ENCODE results near the gene PIK3CD. TPM values are rescaled to one million over a fixed set of nuclear protein-coding genes. Genes with fewer than 3 reads are reported as not detected.

PIK3CD gene
- total RNA-seq, 1 experiment from 2014 or later: 23.1 TPM

DNA sequence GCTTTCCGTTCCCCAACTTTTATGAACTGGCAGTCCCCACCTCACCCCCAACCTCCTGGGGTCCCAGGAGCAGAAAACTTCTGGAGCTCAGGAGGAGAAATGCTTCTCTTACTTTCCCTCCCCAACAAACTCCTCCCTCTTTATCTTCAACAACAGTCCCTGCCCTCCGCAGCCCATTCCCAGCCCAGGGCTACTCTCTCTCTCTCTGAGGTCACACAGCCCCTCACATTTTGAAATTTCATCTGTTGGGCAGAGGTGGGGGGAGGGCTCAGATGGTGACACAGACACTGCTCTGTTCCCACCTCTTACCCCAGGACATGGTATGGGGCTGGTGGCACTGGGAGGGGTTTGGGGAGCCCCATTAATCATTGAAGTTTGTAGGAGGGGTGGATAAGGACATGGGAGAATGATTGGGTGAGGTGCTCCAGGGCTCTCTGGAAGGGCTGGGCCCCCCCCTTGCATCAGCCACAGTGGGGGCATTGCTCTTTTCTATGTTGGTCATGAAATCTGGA, 6.0 kb downstream of the PIK3CD start (continued):
- TF ChIP-seq, protein P1, sequence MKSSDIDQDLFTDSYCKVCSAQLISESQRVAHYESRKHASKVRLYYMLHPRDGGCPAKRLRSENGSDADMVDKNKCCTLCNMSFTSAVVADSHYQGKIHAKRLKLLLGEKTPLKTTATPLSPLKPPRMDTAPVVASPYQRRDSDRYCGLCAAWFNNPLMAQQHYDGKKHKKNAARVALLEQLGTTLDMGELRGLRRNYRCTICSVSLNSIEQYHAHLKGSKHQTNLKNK (CRISPR knock-in tag; IDR thresholded peaks at IDR 0.05): no peak
- TF ChIP-seq, protein P2, sequence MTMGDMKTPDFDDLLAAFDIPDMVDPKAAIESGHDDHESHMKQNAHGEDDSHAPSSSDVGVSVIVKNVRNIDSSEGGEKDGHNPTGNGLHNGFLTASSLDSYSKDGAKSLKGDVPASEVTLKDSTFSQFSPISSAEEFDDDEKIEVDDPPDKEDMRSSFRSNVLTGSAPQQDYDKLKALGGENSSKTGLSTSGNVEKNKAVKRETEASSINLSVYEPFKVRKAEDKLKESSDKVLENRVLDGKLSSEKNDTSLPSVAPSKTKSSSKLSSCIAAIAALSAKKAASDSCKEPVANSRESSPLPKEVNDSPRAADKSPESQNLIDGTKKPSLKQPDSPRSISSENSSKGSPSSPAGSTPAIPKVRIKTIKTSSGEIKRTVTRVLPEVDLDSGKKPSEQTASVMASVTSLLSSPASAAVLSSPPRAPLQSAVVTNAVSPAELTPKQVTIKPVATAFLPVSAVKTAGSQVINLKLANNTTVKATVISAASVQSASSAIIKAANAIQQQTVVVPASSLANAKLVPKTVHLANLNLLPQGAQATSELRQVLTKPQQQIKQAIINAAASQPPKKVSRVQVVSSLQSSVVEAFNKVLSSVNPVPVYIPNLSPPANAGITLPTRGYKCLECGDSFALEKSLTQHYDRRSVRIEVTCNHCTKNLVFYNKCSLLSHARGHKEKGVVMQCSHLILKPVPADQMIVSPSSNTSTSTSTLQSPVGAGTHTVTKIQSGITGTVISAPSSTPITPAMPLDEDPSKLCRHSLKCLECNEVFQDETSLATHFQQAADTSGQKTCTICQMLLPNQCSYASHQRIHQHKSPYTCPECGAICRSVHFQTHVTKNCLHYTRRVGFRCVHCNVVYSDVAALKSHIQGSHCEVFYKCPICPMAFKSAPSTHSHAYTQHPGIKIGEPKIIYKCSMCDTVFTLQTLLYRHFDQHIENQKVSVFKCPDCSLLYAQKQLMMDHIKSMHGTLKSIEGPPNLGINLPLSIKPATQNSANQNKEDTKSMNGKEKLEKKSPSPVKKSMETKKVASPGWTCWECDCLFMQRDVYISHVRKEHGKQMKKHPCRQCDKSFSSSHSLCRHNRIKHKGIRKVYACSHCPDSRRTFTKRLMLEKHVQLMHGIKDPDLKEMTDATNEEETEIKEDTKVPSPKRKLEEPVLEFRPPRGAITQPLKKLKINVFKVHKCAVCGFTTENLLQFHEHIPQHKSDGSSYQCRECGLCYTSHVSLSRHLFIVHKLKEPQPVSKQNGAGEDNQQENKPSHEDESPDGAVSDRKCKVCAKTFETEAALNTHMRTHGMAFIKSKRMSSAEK (CRISPR knock-in tag; IDR thresholded peaks at IDR 0.05; ENCODE audit: borderline replicate concordance): no peak
- no peak for TF ChIP-seq PRRX2 (CRISPR knock-in tag; IDR thresholded peaks at IDR 0.05)

DNA sequence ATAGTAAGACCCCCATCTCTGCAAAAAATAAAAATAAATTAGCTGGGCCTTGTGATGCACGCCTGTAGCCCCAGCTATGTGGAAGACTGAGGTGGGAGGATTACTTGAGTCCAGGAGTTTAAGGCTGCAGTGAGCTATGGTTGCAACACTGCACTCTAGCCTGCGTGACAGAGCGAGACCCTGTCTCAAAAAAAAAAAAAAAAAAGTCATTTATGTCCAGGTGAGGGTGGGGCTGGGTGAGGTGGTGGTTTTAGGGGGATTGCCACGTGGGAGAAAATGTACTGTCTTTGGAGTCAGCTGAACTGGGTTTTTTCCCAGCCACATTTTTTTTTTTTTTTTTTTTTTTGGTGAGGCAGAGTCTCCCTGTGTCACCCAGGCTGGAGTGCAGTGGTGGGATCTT, 6.7 kb downstream of the PIK3CD start:
- POLR2A ChIA-PET: interaction anchor here (0.6 kb wide), 1 partner anchor 969 kb away, joined by 4 read pairs; no protein-coding TSS in a partner anchor
- Mint-ChIP-seq H3K36me3 (no peaks in the 10 kb centered on the region), H3K27ac (no peak overlapping the region), H3K27me3 (ENCODE audit: low read depth) (peaks cover 18% of the 10 kb centered on the region), H3K4me1 (peaks cover 6% of the 10 kb centered on the region), H3K9me3 (no peaks in the 10 kb centered on the region), H3K4me3 (no peak overlapping the region)
- TF ChIP-seq, protein P3, sequence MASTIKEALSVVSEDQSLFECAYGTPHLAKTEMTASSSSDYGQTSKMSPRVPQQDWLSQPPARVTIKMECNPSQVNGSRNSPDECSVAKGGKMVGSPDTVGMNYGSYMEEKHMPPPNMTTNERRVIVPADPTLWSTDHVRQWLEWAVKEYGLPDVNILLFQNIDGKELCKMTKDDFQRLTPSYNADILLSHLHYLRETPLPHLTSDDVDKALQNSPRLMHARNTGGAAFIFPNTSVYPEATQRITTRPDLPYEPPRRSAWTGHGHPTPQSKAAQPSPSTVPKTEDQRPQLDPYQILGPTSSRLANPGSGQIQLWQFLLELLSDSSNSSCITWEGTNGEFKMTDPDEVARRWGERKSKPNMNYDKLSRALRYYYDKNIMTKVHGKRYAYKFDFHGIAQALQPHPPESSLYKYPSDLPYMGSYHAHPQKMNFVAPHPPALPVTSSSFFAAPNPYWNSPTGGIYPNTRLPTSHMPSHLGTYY (CRISPR knock-in tag; IDR thresholded peaks at IDR 0.05): no peak
- TF ChIP-seq, protein P4, sequence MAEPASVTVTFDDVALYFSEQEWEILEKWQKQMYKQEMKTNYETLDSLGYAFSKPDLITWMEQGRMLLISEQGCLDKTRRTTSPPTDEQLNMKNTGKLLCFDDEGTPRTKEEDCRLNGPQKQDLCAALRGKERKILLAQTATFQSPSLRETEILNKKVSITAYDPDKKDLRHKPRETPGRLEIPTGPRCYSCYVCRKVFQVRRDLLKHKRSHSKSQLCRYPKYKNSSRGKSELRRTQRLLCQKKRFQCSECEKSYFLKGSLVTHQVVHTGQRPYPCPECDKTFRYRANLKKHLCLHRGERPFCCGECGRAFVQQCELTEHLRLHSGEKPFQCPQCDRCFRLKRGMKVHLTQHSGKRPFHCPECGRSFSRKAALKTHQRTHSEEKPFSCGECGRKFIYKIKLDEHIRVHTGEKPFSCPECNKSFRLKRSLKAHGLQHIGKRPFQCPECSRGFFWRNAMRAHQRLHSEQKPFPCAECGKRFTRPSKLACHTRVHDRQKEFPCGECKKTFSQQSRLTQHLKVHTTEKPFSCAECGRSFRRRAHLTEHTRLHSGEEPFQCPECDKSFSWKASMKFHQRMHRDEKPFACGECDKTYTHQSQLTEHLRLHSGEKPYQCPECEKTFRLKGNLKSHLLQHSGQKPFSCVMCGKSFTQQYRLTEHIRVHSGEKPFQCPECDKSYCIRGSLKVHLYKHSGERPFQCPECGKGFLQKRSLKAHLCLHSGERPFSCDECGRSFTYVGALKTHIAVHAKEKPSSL (CRISPR knock-in tag; conservative IDR thresholded peaks at IDR 0.05): no peak
- TF ChIP-seq, protein P2 (CRISPR knock-in tag; IDR thresholded peaks at IDR 0.05; ENCODE audit: borderline replicate concordance): no peak
- TF ChIP-seq, protein P5, sequence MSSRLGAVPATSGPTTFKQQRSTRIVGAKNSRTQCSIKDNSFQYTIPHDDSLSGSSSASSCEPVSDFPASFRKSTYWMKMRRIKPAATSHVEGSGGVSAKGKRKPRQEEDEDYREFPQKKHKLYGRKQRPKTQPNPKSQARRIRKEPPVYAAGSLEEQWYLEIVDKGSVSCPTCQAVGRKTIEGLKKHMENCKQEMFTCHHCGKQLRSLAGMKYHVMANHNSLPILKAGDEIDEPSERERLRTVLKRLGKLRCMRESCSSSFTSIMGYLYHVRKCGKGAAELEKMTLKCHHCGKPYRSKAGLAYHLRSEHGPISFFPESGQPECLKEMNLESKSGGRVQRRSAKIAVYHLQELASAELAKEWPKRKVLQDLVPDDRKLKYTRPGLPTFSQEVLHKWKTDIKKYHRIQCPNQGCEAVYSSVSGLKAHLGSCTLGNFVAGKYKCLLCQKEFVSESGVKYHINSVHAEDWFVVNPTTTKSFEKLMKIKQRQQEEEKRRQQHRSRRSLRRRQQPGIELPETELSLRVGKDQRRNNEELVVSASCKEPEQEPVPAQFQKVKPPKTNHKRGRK (CRISPR knock-in tag; IDR thresholded peaks at IDR 0.05; ENCODE audit: borderline replicate concordance): no peak
- TF ChIP-seq, protein P1 (CRISPR knock-in tag; IDR thresholded peaks at IDR 0.05): no peak
- no peak for TF ChIP-seq SMAD3 (CRISPR knock-in tag; IDR thresholded peaks at IDR 0.05; ENCODE audit: borderline replicate concordance)
- TF ChIP-seq FOXJ3 (CRISPR knock-in tag; IDR thresholded peaks at IDR 0.05; ENCODE audit: borderline replicate concordance): no peak
- TF ChIP-seq, protein P6, sequence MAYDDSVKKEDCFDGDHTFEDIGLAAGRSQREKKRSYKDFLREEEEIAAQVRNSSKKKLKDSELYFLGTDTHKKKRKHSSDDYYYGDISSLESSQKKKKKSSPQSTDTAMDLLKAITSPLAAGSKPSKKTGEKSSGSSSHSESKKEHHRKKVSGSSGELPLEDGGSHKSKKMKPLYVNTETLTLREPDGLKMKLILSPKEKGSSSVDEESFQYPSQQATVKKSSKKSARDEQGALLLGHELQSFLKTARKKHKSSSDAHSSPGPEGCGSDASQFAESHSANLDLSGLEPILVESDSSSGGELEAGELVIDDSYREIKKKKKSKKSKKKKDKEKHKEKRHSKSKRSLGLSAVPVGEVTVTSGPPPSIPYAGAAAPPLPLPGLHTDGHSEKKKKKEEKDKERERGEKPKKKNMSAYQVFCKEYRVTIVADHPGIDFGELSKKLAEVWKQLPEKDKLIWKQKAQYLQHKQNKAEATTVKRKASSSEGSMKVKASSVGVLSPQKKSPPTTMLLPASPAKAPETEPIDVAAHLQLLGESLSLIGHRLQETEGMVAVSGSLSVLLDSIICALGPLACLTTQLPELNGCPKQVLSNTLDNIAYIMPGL (CRISPR knock-in tag; IDR thresholded peaks at IDR 0.05): no peak
- TF ChIP-seq, protein P7, sequence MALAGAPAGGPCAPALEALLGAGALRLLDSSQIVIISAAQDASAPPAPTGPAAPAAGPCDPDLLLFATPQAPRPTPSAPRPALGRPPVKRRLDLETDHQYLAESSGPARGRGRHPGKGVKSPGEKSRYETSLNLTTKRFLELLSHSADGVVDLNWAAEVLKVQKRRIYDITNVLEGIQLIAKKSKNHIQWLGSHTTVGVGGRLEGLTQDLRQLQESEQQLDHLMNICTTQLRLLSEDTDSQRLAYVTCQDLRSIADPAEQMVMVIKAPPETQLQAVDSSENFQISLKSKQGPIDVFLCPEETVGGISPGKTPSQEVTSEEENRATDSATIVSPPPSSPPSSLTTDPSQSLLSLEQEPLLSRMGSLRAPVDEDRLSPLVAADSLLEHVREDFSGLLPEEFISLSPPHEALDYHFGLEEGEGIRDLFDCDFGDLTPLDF (CRISPR knock-in tag; IDR thresholded peaks at IDR 0.05): no peak
- DNase-seq (ENCODE audit: low spot score) (no peak), ATAC-seq (no peak)
- CTCF ChIA-PET: interaction anchor here (0.5 to 1.6 kb wide), 3 partner anchors 21 to 63 kb away, joined by 3 to 7 read pairs (median 3); no protein-coding TSS in a partner anchor
